ENCODE measurements around the gene VPS13D.
"Not testable (repeated sequence)": the region's sequence is repeated elsewhere in the genome, so short reads cannot be mapped to it uniquely, and the experiment has no call there.

The VPS13D gene

GRCh38 chr1:12518931-12519692 lies 289.3 kb downstream of the VPS13D start:
- DNase-seq (ENCODE audit: low spot score): no peak

GRCh38 chr1:12519693-12520364 lies 290.0 kb downstream of the VPS13D start:
- no peak for DNase-seq (ENCODE audit: low spot score)

- DNase-seq (ENCODE audit: low spot score): no peak
Observed at GRCh38 chr1:12521096-12521495, 291.3 kb downstream of the VPS13D start.

- DNase-seq (ENCODE audit: low spot score): not testable (repeated sequence)
Observed at GRCh38 chr1:12522780-12523179, 292.9 kb downstream of the VPS13D start.

GRCh38 chr1:12524266-12524665 lies 294.4 kb downstream of the VPS13D start:
- no peak for DNase-seq (ENCODE audit: low spot score)

GRCh38 chr1:12525311-12526181 lies 295.7 kb downstream of the VPS13D start:
- DNase-seq (ENCODE audit: low spot score): peak; percentile 84

GRCh38 chr1:12527564-12527963 lies 297.7 kb downstream of the VPS13D start:
- no peak for DNase-seq (ENCODE audit: low spot score)

- DNase-seq (ENCODE audit: low spot score): peak; percentile 66
Observed at GRCh38 chr1:12528021-12528852, 298.4 kb downstream of the VPS13D start.

- DNase-seq (ENCODE audit: low spot score): no peak
Observed at GRCh38 chr1:12529640-12530174, 299.9 kb downstream of the VPS13D start.

- no peak for DNase-seq (ENCODE audit: low spot score)
Observed at GRCh38 chr1:12530462-12531178, 300.8 kb downstream of the VPS13D start.

- DNase-seq (ENCODE audit: low spot score): no peak
Observed at GRCh38 chr1:12531179-12531499, 301.3 kb downstream of the VPS13D start.

- no peak for DNase-seq (ENCODE audit: low spot score)
Observed at GRCh38 chr1:12532405-12533315, 302.8 kb downstream of the VPS13D start.

GRCh38 chr1:12536023-12536639 lies 306.3 kb downstream of the VPS13D start:
- no peak for DNase-seq (ENCODE audit: low spot score)

GRCh38 chr1:12537294-12537693 lies 307.5 kb downstream of the VPS13D start:
- no peak for DNase-seq (ENCODE audit: low spot score)

- no peak for DNase-seq (ENCODE audit: low spot score)
Observed at GRCh38 chr1:12537906-12538461, 308.2 kb downstream of the VPS13D start.

GRCh38 chr1:12538536-12538935 lies 308.7 kb downstream of the VPS13D start:
- not testable (repeated sequence) for DNase-seq (ENCODE audit: low spot score)

- no peak for DNase-seq (ENCODE audit: low spot score)
Observed at GRCh38 chr1:12539320-12539704, 309.5 kb downstream of the VPS13D start.

- no peak for DNase-seq (ENCODE audit: low spot score)
Observed at GRCh38 chr1:12539705-12540579, 310.1 kb downstream of the VPS13D start.
